Measurements from ENCODE around the gene FASTKD3. TPM values are rescaled to one million over a fixed set of nuclear protein-coding genes. Genes with fewer than 3 reads are reported as not detected.

FASTKD3 gene
- total and polyA plus RNA-seq, 4 donors = 6.3 to 11.3 (median 9.5) TPM

DNA sequence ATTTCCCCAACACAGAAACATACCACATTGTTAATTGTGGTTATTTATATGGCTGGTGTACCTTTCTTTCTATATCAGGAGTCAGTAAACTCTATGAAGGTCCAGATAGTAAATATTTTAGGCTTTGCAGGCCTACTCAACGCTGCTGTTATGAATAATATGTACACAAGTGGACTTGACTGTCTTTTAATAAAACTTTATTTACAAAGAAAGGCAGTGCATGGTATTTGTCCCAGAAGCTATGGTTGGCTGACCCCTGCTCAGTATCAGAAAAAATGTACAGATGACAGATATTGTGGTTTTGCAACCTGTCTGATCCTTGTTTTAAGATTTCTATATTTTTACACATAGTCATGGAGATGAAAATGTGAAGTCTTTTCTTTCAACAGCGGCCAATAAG is 5.8 kb upstream of the FASTKD3 start:
- no peak overlapping the region for H3K9ac ChIP-seq (ENCODE audit: low read depth in 1 of 2, low read length in 2 of 2)
- peaks cover 0 to 2% (median 0%) of the 10 kb centered on the region in 4 donors for H3K9me3 ChIP-seq (ENCODE audit: control insufficient read depth in 4 of 4, low read length in 3 of 4)
- H3K4me1 ChIP-seq (ENCODE audit: control insufficient read depth in 4 of 4, insufficient read depth in 4 of 4, low read length in 3 of 4) = peaks cover 3 to 44% (median 31%) of the 10 kb centered on the region in 4 donors
- H3K27me3 ChIP-seq (ENCODE audit: control insufficient read depth in 4 of 4, insufficient read depth in 4 of 4, low read length in 3 of 4) = no peaks in the 10 kb centered on the region
- peaks cover 5 to 20% (median 16%) of the 10 kb centered on the region in 4 donors for H3K36me3 ChIP-seq (ENCODE audit: control insufficient read depth in 4 of 4, insufficient read depth in 3 of 4, low read depth in 1 of 4, low read length in 3 of 4)
- TF ChIP-seq RXRA (IDR thresholded peaks at IDR 0.05) = no peak
- TF ChIP-seq FOXA2 (IDR thresholded peaks at IDR 0.05) = no peak
- TF ChIP-seq JUND (IDR thresholded peaks at IDR 0.05) = no peak
- TF ChIP-seq, protein P1, sequence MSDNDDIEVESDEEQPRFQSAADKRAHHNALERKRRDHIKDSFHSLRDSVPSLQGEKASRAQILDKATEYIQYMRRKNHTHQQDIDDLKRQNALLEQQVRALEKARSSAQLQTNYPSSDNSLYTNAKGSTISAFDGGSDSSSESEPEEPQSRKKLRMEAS (IDR thresholded peaks at IDR 0.05) = no peak
- no peak for TF ChIP-seq FOXA1 (IDR thresholded peaks at IDR 0.05)
- TF ChIP-seq, protein P2, sequence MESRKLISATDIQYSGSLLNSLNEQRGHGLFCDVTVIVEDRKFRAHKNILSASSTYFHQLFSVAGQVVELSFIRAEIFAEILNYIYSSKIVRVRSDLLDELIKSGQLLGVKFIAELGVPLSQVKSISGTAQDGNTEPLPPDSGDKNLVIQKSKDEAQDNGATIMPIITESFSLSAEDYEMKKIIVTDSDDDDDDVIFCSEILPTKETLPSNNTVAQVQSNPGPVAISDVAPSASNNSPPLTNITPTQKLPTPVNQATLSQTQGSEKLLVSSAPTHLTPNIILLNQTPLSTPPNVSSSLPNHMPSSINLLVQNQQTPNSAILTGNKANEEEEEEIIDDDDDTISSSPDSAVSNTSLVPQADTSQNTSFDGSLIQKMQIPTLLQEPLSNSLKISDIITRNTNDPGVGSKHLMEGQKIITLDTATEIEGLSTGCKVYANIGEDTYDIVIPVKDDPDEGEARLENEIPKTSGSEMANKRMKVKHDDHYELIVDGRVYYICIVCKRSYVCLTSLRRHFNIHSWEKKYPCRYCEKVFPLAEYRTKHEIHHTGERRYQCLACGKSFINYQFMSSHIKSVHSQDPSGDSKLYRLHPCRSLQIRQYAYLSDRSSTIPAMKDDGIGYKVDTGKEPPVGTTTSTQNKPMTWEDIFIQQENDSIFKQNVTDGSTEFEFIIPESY (IDR thresholded peaks at IDR 0.05) = no peak
- TF ChIP-seq SP1 (IDR thresholded peaks at IDR 0.05) = no peak
- TF ChIP-seq HNF4G (IDR thresholded peaks at IDR 0.05) = no peak
- no peak for TF ChIP-seq NR2F2 (IDR thresholded peaks at IDR 0.05)
- no peak for TF ChIP-seq HNF4A (conservative IDR thresholded peaks at IDR 0.05)
- DNase-seq (ENCODE audit: low spot score) = no peak
- 96% methylated on average over 2 of the region's 2 CpGs for WGBS
- no peak overlapping the region for H3K27ac ChIP-seq (ENCODE audit: low read depth in 1 of 2, low read length in 2 of 2)
- H3K4me3 ChIP-seq (ENCODE audit: low read depth in 1 of 3, low read length in 3 of 3) = no peak overlapping the region

DNA sequence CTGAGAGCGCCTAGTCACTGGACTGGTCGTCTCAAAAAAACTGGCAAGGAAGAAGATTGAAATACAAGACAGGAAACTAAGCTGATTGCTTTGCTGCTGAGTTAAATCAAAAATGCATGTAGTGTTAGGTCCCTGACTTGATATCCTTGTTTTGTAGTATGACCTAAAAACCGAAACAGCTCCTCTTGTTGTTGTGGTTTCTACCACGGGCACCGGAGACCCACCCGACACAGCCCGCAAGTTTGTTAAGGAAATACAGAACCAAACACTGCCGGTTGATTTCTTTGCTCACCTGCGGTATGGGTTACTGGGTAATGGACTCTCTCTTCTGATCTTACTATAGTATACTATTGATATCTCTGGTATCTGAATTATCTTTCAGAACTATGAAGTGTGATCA is 4.4 kb upstream of the FASTKD3 start:
- Histone ChIP-seq H3K4me3 (ENCODE audit: low read depth in 1 of 3, low read length in 3 of 3) (no peak overlapping the region), H3K36me3 (ENCODE audit: control insufficient read depth in 4 of 4, insufficient read depth in 3 of 4, low read depth in 1 of 4, low read length in 3 of 4) (peaks cover 3 to 20% (median 14%) of the 10 kb centered on the region in 4 donors), H3K9ac (ENCODE audit: low read depth in 1 of 2, low read length in 2 of 2) (no peak overlapping the region), H3K27me3 (ENCODE audit: control insufficient read depth in 4 of 4, insufficient read depth in 4 of 4, low read length in 3 of 4) (no peaks in the 10 kb centered on the region), H3K27ac (ENCODE audit: low read depth in 1 of 2, low read length in 2 of 2) (no peak overlapping the region), H3K9me3 (ENCODE audit: control insufficient read depth in 4 of 4, low read length in 3 of 4) (no peaks in the 10 kb centered on the region), H3K4me1 (ENCODE audit: control insufficient read depth in 4 of 4, insufficient read depth in 4 of 4, low read length in 3 of 4) (peaks cover 1 to 40% (median 26%) of the 10 kb centered on the region in 4 donors)
- TF ChIP-seq, protein P3, sequence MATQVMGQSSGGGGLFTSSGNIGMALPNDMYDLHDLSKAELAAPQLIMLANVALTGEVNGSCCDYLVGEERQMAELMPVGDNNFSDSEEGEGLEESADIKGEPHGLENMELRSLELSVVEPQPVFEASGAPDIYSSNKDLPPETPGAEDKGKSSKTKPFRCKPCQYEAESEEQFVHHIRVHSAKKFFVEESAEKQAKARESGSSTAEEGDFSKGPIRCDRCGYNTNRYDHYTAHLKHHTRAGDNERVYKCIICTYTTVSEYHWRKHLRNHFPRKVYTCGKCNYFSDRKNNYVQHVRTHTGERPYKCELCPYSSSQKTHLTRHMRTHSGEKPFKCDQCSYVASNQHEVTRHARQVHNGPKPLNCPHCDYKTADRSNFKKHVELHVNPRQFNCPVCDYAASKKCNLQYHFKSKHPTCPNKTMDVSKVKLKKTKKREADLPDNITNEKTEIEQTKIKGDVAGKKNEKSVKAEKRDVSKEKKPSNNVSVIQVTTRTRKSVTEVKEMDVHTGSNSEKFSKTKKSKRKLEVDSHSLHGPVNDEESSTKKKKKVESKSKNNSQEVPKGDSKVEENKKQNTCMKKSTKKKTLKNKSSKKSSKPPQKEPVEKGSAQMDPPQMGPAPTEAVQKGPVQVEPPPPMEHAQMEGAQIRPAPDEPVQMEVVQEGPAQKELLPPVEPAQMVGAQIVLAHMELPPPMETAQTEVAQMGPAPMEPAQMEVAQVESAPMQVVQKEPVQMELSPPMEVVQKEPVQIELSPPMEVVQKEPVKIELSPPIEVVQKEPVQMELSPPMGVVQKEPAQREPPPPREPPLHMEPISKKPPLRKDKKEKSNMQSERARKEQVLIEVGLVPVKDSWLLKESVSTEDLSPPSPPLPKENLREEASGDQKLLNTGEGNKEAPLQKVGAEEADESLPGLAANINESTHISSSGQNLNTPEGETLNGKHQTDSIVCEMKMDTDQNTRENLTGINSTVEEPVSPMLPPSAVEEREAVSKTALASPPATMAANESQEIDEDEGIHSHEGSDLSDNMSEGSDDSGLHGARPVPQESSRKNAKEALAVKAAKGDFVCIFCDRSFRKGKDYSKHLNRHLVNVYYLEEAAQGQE (IDR thresholded peaks at IDR 0.05) = no peak
- no peak for TF ChIP-seq GABPA (IDR thresholded peaks at IDR 0.05 in 1 of 2, conservative IDR thresholded peaks at IDR 0.05 in 1 of 2)
- no peak for TF ChIP-seq HNF4A (conservative IDR thresholded peaks at IDR 0.05)
- DNase-seq (ENCODE audit: low spot score) = no peak
- WGBS = 79% methylated on average over 9 of the region's 9 CpGs

DNA sequence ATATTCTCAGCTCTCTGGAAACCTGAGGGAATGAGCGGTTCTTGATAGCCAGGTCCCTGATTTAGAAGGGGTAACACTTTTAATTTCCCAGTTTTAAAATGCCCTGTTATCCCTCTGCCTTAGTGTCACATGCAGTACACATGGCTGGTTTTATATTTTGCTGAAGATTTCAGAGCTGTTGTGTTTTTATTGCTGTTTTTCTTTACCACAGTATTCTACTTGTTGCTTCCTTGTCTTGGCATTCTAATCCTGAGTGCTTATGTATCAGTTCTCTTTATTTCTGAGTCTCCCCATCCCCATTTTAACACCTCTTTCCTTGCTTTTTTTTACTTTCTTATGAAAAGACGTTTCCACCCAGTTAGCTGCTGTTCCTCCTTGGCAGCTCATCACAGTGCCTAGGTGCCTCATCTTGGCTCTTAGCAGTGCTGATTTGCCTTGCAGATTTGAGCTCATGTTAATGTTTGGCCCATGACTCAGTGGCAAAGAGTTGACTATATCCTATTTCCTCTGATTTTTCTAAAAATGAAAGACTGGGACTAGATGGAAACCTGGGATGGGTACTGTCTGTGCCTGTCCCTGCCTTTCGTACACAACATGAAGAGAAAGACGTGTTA is 3.8 kb upstream of the FASTKD3 start:
- H3K9ac ChIP-seq (ENCODE audit: low read depth in 1 of 2, low read length in 2 of 2) = no peak overlapping the region
- no peaks in the 10 kb centered on the region for H3K9me3 ChIP-seq (ENCODE audit: control insufficient read depth in 4 of 4, low read length in 3 of 4)
- H3K4me1 ChIP-seq (ENCODE audit: control insufficient read depth in 4 of 4, insufficient read depth in 4 of 4, low read length in 3 of 4) = peaks cover 1 to 40% (median 24%) of the 10 kb centered on the region in 4 donors
- H3K36me3 ChIP-seq (ENCODE audit: control insufficient read depth in 4 of 4, insufficient read depth in 3 of 4, low read depth in 1 of 4, low read length in 3 of 4) = peaks cover 3 to 20% (median 14%) of the 10 kb centered on the region in 4 donors
- H3K27ac ChIP-seq (ENCODE audit: low read depth in 1 of 2, low read length in 2 of 2) = no peak overlapping the region
- no peaks in the 10 kb centered on the region for H3K27me3 ChIP-seq (ENCODE audit: control insufficient read depth in 4 of 4, insufficient read depth in 4 of 4, low read length in 3 of 4)
- DNase-seq (ENCODE audit: low spot score) = no peak
- H3K4me3 ChIP-seq (ENCODE audit: low read depth in 1 of 3, low read length in 3 of 3) = no peak overlapping the region
- 84% methylated on average over 4 of the region's 4 CpGs for WGBS
- TF ChIP-seq EGR1 (IDR thresholded peaks at IDR 0.05; ENCODE audit: low read depth in 2 of 2) = no peak
- no peak for TF ChIP-seq YY1 (IDR thresholded peaks at IDR 0.05)
- TF ChIP-seq, protein P4, sequence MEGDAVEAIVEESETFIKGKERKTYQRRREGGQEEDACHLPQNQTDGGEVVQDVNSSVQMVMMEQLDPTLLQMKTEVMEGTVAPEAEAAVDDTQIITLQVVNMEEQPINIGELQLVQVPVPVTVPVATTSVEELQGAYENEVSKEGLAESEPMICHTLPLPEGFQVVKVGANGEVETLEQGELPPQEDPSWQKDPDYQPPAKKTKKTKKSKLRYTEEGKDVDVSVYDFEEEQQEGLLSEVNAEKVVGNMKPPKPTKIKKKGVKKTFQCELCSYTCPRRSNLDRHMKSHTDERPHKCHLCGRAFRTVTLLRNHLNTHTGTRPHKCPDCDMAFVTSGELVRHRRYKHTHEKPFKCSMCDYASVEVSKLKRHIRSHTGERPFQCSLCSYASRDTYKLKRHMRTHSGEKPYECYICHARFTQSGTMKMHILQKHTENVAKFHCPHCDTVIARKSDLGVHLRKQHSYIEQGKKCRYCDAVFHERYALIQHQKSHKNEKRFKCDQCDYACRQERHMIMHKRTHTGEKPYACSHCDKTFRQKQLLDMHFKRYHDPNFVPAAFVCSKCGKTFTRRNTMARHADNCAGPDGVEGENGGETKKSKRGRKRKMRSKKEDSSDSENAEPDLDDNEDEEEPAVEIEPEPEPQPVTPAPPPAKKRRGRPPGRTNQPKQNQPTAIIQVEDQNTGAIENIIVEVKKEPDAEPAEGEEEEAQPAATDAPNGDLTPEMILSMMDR (IDR thresholded peaks at IDR 0.05; ENCODE audit: low read depth, low read length, missing input control) = no peak
- TF ChIP-seq RAD21 (IDR thresholded peaks at IDR 0.05) = no peak
- TF ChIP-seq HNF4G (IDR thresholded peaks at IDR 0.05) = no peak
- TF ChIP-seq, protein P3 (IDR thresholded peaks at IDR 0.05) = no peak
- no peak for TF ChIP-seq TAF1 (conservative IDR thresholded peaks at IDR 0.05)
- TF ChIP-seq FOXA2 (IDR thresholded peaks at IDR 0.05) = no peak
